ENCODE results near the gene IPO5.
A peak's percentile ranks its signal among the peaks of the same experiment; 100 is the strongest.
"Not testable (repeated sequence)": the region's sequence is repeated elsewhere in the genome, so short reads cannot be mapped to it uniquely, and the experiment has no call there.

The IPO5 gene

GRCh38 chr13:97951376-97951775, 2.1 kb upstream of the IPO5 start:
- no peak for DNase-seq

DNA sequence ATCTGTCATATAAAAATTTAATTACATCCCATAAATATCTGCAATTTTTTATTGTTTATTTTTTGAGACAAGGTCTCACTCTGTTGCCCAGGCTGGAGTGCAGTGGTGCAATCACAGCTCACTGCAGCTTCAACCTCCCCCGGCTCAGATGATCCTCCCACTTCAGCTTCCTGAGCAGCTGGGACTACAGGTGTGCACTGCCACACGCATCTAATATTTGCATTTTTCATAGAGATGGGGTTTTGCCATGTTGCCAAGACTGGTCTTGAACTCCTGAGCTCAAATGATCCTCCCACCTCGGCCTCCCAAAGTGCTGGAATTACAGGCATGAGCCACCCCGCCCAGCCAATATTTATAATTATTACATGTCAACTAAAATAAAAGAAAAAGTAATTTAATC, 644 bp upstream of the IPO5 start:
- not testable (repeated sequence) for DNase-seq

GRCh38 chr13:97961340-97961739, 7.9 kb downstream of the IPO5 start:
- DNase-seq: no peak

DNA sequence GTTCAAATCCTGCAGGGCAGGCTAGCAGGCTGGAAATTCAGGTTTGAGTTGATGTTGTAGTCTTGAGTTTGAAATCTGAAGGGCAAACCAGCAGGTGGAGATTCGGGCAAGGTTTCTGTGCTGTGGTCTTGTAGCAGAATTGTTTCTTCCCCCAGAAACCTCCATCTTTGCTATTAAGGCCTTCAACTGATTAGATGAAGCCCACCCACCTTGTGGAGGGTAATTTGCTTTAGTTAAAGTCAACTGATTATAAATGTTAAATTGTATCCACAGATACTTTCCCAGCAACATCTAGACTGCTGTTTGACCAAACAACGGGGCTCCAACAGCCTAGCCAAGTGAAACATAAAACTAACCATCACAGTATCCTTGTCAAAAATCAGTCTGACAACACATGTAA, 9.4 kb downstream of the IPO5 start:
- no peak for DNase-seq

GRCh38 chr13:97967226-97967625, 13.8 kb downstream of the IPO5 start:
- no peak for DNase-seq

- no peak for DNase-seq
These were observed 14.5 kb downstream of the IPO5 start for GRCh38 chr13:97967948-97968347.

DNA sequence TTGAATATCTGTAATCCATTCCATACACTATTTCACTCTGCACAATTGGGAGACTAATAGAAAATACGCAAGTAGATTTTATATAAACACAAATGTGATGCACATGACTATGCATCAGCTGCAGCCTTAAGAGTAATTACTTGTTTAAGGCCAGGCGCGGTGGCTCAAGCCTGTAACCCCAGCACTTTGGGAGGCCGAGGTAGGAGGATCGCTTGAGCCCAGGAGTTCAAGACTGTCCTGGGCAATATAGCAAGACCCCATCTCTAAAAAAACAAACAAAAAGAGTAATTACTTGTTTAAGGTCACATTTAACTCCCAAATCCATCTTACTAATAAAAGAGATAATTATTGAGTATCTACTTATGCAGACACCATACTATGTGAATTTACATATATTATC, 18.0 kb downstream of the IPO5 start:
- DNase-seq: no peak

DNA sequence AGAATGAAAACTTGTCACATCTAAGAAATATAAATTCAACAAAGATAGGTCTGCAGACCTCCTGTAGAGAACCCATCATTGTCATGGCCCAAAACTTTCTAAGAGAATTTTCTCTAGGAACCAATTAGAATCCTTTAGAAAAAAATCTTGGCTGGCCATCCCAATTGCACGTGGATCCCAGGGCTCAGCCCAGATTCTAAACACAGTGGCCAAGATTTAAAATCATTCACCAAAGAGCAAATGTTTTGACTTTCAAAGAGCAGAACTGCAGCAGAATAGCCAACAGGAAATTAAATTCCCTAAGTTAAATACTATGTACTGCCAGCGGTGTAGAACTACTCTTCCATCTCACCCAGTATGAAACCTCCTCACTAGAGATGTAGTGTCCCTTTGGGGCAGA, 21.3 kb downstream of the IPO5 start:
- no peak for DNase-seq

DNA sequence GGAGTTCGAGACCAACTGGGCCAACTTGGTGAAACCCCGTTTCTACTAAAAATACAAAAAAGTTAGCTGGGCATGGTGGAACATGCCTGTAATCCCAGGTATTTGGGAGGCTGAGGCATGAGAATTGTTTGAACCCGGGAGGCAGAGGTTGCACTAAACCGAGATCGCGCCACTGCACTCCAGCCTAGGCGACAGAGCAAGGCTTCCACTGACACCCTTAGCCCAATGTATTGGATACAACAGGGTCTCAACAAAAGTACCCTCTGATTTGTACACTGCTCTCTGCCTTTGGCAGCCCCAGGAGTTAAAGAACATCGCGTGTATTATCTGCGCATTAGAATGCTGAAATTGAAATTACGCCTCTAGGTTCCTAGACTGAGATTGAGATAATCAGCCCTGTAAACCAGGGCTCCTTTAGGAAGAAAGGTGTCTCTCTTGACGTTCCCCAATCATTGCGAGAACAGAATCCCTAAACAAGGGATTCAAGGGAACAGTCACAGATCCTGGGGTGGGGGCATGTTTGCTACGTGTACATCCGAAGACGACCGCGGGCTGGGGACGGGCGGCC, 21.9 kb downstream of the IPO5 start:
- DNase-seq: no peak

DNA sequence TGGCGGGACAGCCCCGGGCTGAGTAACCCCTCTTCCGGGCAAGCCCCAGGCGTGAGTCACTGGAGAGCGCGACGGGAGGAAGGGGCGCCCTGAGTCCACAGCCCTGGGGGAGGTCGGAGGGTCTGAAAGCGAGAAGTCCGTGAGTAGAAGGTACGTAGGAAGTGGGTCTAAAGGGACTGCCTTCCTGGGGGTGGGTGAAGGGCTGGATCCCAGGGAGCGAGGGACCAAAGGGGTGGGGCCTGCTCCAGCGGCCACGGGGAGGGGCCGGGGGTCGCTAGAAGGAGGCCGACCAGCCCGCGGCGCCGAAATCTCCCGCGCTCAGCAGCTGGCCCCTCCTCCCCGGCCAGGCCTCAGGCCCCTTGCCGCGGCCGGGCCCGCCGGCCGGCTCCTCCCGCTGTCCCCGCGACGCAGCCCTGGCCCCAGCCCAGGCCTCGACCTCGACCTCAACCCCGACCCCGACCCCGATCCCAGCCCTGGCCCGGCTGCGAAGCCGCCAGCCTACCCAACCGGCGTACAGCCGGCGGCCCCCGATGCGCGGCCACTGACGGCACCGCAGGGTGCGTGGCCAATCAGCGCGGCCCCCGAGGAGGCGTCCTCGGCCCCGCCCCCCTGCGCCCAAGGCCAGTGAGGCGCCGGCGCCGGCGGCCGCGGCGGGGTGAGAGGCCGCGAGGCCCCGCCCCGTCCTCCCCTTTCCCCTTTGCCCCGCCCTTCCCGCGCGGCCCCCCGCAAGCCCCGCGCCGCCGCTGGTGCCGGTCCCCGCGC, 22.6 kb downstream of the IPO5 start:
- peak; percentile 78 for DNase-seq

- no peak for DNase-seq
These were observed 23.4 kb downstream of the IPO5 start for GRCh38 chr13:97976610-97977521.

DNA sequence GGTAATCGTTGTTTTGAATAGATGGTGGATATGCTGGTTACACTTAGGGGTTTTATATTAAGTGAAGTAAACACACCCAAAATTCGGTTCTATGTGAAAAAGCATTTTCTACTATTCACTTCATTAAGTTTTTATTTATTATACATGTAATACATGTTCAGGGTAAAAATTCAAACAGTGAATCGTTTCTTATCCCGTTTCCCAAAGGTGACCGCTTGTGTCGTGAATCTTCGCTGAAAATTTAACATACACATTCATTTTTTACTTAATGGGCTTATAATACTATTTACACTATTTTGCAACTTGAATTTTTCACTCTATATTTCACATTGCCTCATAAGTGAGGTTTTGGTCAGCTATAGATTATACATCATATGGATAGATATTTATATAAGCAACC, 24.5 kb downstream of the IPO5 start:
- DNase-seq: no peak

DNA sequence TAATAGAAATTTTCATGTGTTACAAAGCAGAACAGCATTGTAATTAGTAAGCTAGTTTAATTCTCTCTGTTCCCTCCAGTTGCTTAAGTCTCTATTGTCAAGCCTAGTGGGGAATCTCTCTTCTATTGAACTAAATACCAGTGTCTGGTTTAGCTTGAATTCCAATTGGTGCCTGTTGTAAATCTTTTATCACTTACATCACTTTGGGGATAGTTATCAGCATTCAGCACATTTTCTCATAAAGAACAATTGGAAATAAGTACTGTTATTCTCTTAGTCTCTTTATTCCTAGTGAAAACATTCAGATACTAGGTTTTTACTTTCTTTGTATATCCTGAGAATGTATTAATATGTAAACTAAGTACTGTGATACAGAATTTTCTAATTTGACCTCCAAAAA, 25.2 kb downstream of the IPO5 start:
- DNase-seq: no peak

GRCh38 chr13:97979051-97979450, 25.6 kb downstream of the IPO5 start:
- no peak for DNase-seq

GRCh38 chr13:97979556-97979955, 26.1 kb downstream of the IPO5 start:
- no peak for DNase-seq

- no peak for DNase-seq
These were observed 28.8 kb downstream of the IPO5 start for GRCh38 chr13:97982286-97982685.

DNA sequence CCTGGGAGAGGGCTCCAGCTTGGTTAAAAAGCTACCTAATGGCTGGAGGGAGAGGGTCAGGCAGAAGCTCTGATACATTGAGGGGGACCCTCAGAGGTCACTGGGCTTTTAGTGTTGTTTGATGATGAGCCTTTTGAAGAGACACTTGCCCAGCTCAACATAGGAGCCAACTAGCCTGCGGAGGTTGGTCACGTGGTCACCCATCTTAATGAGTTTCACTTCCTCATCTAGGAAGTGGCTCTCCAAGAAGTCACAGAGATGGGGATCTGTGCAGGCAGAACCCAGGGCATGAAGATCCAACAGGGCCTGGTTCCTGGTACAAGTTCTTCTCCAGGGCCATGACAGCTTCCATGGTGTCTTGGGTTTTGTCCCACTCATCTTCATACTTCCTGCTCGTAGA, 33.4 kb downstream of the IPO5 start:
- no peak for DNase-seq

GRCh38 chr13:97999653-98000052, 46.2 kb downstream of the IPO5 start:
- no peak for DNase-seq

- no peak for DNase-seq
These were observed 50.6 kb downstream of the IPO5 start for GRCh38 chr13:98004107-98004506.

DNA sequence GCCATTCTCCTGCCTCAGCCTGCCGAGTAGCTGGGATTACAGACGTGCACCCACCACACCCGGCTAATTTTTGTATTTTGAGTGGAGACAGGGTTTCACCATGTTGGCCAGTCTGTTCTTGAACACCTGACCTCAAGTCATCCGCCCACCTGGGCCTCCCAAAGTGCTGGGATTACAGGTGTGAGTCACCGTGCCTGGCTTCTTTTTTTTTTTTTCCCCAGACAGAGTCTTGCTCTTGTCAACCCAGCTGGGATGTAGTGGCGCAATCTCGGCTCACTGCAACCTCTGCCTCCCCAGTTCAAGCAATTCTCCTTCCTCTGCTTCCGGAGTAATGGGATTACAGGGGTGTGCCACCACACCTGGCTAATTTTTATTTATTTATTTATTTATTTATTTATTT, 51.5 kb downstream of the IPO5 start:
- DNase-seq: not testable (repeated sequence)

- no peak for DNase-seq
These were observed 53.5 kb downstream of the IPO5 start for GRCh38 chr13:98007001-98007400.

DNA sequence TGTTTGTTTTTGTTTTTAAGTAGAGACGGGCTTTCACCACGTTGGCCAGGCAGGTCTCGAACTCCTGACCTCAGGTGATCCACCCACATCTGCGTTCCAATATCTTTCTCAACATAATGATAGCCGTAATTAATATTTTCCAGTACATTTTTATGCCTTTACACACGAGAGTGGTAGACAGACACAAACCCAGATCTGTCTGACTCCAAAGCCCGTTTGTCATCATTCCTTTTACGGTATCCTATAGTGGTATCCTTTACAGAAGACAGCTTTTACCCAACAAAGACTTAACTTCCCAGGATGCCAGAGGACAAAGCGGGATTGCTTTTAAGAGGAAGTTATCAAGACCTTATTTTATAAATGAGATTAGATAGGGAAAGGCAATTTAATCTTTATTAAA, 59.8 kb downstream of the IPO5 start:
- no peak for DNase-seq

GRCh38 chr13:98014766-98015165, 61.3 kb downstream of the IPO5 start:
- no peak for DNase-seq

- DNase-seq: no peak
These were observed 64.8 kb downstream of the IPO5 start for GRCh38 chr13:98018293-98018692.
